ENCODE measurements around the gene DHH. TPM values are rescaled to one million over a fixed set of nuclear protein-coding genes. Genes with fewer than 3 reads are reported as not detected.
A peak's percentile ranks its signal among the peaks of the same experiment; 100 is the strongest.

Gene DHH
- total RNA-seq, 1 experiment from 2014 or later = 0.13 TPM

DNA sequence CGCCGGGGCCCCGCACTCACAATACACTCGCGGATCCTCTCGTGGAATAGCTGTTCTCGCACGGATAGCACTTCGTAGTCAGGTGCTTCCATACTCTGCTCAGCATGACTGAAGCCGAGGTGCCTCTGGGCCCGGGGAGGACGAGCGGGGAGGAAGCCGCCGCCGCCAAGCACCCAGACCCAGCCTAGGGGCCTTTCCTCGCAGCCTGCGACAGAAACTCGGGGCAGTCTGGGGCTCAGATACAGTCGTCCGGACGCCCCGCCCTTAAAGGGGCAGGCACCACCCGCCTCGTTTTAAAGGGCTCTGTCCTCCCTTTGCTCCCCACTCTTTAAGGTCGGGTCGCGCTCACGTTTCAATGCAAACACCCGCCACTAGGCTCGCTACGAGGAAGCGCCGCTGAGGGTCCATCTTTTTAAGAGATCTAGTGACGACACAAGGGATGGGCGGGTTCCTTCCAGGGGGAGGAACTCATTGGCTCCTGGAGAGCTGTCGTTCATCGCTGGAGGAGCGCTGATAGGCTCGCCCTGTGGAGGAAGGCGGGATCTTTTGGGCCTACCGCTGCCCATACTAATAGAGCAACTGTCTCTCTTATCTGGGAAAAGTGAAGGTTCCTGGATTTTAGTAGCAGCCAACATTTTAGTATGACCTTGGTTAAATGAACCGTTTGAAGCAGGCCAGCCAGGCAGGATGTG, 16.0 kb upstream of the DHH start, which contains the start of gene LMBR1L:
TSS of gene LMBR1L (minus strand) at position 384 of the 692 bp plus-strand sequence. CDS start at position 92, 292 bp downstream.
- no peaks in the 10 kb centered on the region for H3K9me3 ChIP-seq (ENCODE audit: insufficient read depth, low read depth)
- intact Hi-C loops (cut with micrococcal nuclease; ENCODE audit: unreplicated experiment) = loop anchor here (1.0 kb wide), 1 partner anchor 40 kb away; no protein-coding TSS in a partner anchor
- H3K9me2 ChIP-seq (ENCODE audit: insufficient read depth) = no peaks in the 10 kb centered on the region
- peak within 1 kb of the TSS; percentile 99 for H2AFZ ChIP-seq
- peak within 1 kb of the TSS; percentile 99 for H3K4me2 ChIP-seq
- H3F3A ChIP-seq (ENCODE audit: insufficient read depth, low read depth) = peaks cover 19% of the 10 kb centered on the region; the same call in 1 of the 2 replicates
- no peaks in the 10 kb centered on the region for H3K27me3 ChIP-seq (ENCODE audit: insufficient read depth, low read depth)
- TSS peak; percentile 51 for BruUV-seq (replicated peaks)
- peak within 1 kb of the TSS; percentile 69 for H3K27ac ChIP-seq
- peak within 1 kb of the TSS; percentile 92 for H3K4me3 ChIP-seq
- peaks cover 39% of the 10 kb centered on the region for H3K79me2 ChIP-seq (ENCODE audit: low read depth)
- TF ChIP-seq, protein P1, sequence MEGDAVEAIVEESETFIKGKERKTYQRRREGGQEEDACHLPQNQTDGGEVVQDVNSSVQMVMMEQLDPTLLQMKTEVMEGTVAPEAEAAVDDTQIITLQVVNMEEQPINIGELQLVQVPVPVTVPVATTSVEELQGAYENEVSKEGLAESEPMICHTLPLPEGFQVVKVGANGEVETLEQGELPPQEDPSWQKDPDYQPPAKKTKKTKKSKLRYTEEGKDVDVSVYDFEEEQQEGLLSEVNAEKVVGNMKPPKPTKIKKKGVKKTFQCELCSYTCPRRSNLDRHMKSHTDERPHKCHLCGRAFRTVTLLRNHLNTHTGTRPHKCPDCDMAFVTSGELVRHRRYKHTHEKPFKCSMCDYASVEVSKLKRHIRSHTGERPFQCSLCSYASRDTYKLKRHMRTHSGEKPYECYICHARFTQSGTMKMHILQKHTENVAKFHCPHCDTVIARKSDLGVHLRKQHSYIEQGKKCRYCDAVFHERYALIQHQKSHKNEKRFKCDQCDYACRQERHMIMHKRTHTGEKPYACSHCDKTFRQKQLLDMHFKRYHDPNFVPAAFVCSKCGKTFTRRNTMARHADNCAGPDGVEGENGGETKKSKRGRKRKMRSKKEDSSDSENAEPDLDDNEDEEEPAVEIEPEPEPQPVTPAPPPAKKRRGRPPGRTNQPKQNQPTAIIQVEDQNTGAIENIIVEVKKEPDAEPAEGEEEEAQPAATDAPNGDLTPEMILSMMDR (conservative IDR thresholded peaks at IDR 0.05) = no peak; the same call in 1 of the 2 replicates
- no peak for TF ChIP-seq EZH2 (IDR thresholded peaks at IDR 0.05; ENCODE audit: low read depth)
- ChIA-PET POLR2A (ENCODE audit: unreplicated experiment) (interaction anchor here (0.5 to 0.7 kb wide), 5 partner anchors 103 to 321 kb away, joined by 4 to 5 read pairs (median 4); partner anchors contain the start of gene ADCY6), CTCF (interaction anchor here (0.6 to 2.7 kb wide), 5 partner anchors 10 to 1340 kb away, joined by 3 to 22 read pairs (median 4); no protein-coding TSS in a partner anchor)
- peak; percentile 95 to 96 for DNase-seq
- peaks cover 33% of the 10 kb centered on the region for H3K4me1 ChIP-seq (replicated peaks; ENCODE audit: insufficient read depth)
- no peaks in the 10 kb centered on the region for H3K36me3 ChIP-seq (ENCODE audit: low read depth)
- H4K20me1 ChIP-seq (ENCODE audit: insufficient read depth) = no peaks in the 10 kb centered on the region

DNA sequence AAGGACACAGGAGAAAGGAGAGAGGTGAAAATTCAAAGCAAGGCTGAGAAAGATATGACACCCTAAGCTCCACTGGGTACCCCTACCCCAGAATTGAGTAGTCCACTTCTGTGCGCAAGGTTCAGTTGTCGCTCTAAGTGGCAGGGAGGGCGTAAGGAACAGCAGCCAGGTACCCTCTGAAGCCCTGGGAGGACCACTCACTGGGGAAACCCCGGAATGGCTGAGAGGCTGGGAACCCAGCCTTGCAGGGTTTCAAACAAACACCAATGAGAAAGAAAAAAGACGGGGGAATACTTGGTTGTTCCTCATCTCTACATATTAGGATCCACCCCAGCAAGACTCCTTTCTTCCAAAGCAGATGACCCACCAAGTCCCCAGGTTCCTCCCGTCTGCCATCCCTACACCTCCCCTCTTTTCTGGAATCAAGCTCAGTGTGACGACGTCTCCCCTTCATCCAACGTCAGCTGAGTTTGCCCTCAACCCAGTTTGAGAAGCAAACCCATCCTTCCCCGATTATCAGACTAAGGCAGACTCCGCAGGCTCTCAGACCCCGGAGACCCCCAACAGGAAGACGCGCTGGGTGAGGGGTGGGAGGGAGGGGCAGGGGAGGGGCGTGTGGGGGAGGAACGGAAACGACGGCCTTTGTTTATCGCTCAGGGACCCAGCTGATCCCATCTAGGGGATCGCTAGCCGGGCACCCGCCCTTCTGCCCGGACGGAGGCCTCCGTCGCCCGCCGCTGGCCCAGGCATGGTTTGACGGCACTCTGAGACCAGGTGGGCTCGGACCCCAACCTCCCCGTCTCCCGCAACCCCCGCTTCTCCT, 15.3 kb upstream of the DHH start:
- Histone ChIP-seq H3K27me3 (ENCODE audit: insufficient read depth, low read depth) (no peaks in the 10 kb centered on the region), H3K4me3 (peak overlapping the region; percentile 92), H3F3A (ENCODE audit: insufficient read depth, low read depth) (peaks cover 19% of the 10 kb centered on the region; the same call in 1 of the 2 replicates), H3K79me2 (ENCODE audit: low read depth) (peaks cover 39% of the 10 kb centered on the region), H3K4me2 (peak overlapping the region; percentile 99), H4K20me1 (ENCODE audit: insufficient read depth) (no peaks in the 10 kb centered on the region), H3K9me3 (ENCODE audit: insufficient read depth, low read depth) (no peaks in the 10 kb centered on the region), H2AFZ (peak overlapping the region; percentile 99), H3K27ac (peak overlapping the region; percentile 69), H3K36me3 (ENCODE audit: low read depth) (no peaks in the 10 kb centered on the region), H3K9me2 (ENCODE audit: insufficient read depth) (no peaks in the 10 kb centered on the region), H3K4me1 (replicated peaks; ENCODE audit: insufficient read depth) (peaks cover 40% of the 10 kb centered on the region)
- ChIA-PET CTCF (interaction anchor here (0.6 to 2.7 kb wide), 4 partner anchors 11 to 1339 kb away, joined by 3 to 22 read pairs (median 6); no protein-coding TSS in a partner anchor), POLR2A (ENCODE audit: unreplicated experiment) (interaction anchor here (0.5 to 0.7 kb wide), 3 partner anchors 57 to 135 kb away, joined by 3 to 4 read pairs (median 4); no protein-coding TSS in a partner anchor)
- no peak for DNase-seq
- BruUV-seq (replicated peaks) = no TSS peak
- intact Hi-C loops (cut with micrococcal nuclease; ENCODE audit: unreplicated experiment) = loop anchor here (1.0 kb wide), 1 partner anchor 40 kb away; no protein-coding TSS in a partner anchor
- TF ChIP-seq, protein P1 (conservative IDR thresholded peaks at IDR 0.05) = no peak
- TF ChIP-seq EZH2 (IDR thresholded peaks at IDR 0.05; ENCODE audit: low read depth) = no peak

DNA sequence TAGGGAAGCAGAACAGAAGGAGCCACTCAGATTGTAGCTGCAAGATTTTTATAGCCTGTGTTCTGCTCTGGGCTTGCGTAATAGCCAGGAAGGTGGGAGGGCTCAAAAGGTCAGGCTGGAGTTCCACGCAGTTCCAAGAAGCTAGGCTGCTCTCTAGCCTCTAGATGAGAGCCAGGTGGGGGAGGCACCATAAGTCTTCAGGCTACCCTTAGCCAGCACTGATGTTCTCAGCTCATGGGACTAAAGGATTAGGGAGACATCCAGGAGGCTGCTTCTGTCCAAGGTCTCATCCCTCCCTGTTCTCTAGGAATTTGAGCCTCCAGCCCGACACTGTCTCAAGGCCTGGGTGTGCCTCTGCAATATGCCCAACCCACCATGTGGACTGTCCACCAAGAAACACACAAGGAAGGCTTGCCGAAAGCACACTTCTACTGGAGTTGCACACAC, 14.4 kb upstream of the DHH start:
- TSS peak; percentile 31 for BruUV-seq (replicated peaks)

More for the DNA sequence above, 14.4 kb upstream of the DHH start:
- H3K4me2 ChIP-seq = peak overlapping the region; percentile 99
- POLR2A ChIA-PET (ENCODE audit: unreplicated experiment) = no interaction called here
- H2AFZ ChIP-seq = peak overlapping the region; percentile 99; the same call in 1 of the 2 replicates
- H3F3A ChIP-seq (ENCODE audit: insufficient read depth, low read depth) = peaks cover 20% of the 10 kb centered on the region; the same call in 1 of the 2 replicates
- CTCF ChIA-PET = interaction anchor here (0.6 to 2.7 kb wide), 4 partner anchors 12 to 45 kb away, joined by 3 to 22 read pairs (median 6); no protein-coding TSS in a partner anchor
- no peak for DNase-seq
- no peaks in the 10 kb centered on the region for H3K9me2 ChIP-seq (ENCODE audit: insufficient read depth)
- H3K79me2 ChIP-seq (ENCODE audit: low read depth) = peaks cover 39% of the 10 kb centered on the region
- no peaks in the 10 kb centered on the region for H4K20me1 ChIP-seq (ENCODE audit: insufficient read depth)
- no peaks in the 10 kb centered on the region for H3K9me3 ChIP-seq (ENCODE audit: insufficient read depth, low read depth)
- no peak for TF ChIP-seq EZH2 (IDR thresholded peaks at IDR 0.05; ENCODE audit: low read depth)
- TF ChIP-seq, protein P1 (conservative IDR thresholded peaks at IDR 0.05) = no peak
- peak overlapping the region; percentile 92; the same call in 1 of the 2 replicates for H3K4me3 ChIP-seq
- 0 out of 2 replicates have a peak, but pooled peaks cover 2% of the 10 kb centered on the region for H3K36me3 ChIP-seq (ENCODE audit: low read depth)
- H3K27me3 ChIP-seq (ENCODE audit: insufficient read depth, low read depth) = no peaks in the 10 kb centered on the region
- 0 out of 2 replicates have a peak overlapping the region, but pooled peaks have one; percentile 21 for H3K27ac ChIP-seq
- intact Hi-C loops (cut with micrococcal nuclease; ENCODE audit: unreplicated experiment) = no loop called here
- peaks cover 43% of the 10 kb centered on the region for H3K4me1 ChIP-seq (replicated peaks; ENCODE audit: insufficient read depth)

All from PC-9 (cell line).